ENCODE results near the gene RNF7. TPM values are rescaled to one million over a fixed set of nuclear protein-coding genes. Genes with fewer than 3 reads are reported as not detected.
"Not testable (repeated sequence)": the region's sequence is repeated elsewhere in the genome, so short reads cannot be mapped to it uniquely, and the experiment has no call there.

The RNF7 gene
- total and polyA plus RNA-seq, 2 of the 4 experiments (the other 2 are of a cell fraction), result 98.7 to 149 TPM

- POLR2A ChIA-PET (ENCODE audit: unreplicated experiment); H3K9ac ChIP-seq (ENCODE audit: low read depth, low read length); ATAC-seq (ENCODE audit: low read depth); H3K27me3 ChIP-seq (ENCODE audit: control insufficient read depth, insufficient read depth, low read length); H3K23ac ChIP-seq (ENCODE audit: low read depth, low read length); H3K14ac ChIP-seq (replicated peaks; ENCODE audit: low read depth, low read length); H3K56ac ChIP-seq (ENCODE audit: extremely low read depth, insufficient read depth, low read length); H4K5ac ChIP-seq (ENCODE audit: low read depth, low read length); in situ Hi-C loops (cut with MboI; ENCODE audit: low sequenced_read_pairs); intact Hi-C loops (cut with micrococcal nuclease); H3K9me3 ChIP-seq (ENCODE audit: control insufficient read depth, insufficient read depth, low read length); CTCF ChIA-PET; BruUV-seq (replicated peaks); H3K4me2 ChIP-seq (ENCODE audit: low read depth, low read length); H3K79me1 ChIP-seq (ENCODE audit: low read depth in 1 of 2, low read length in 2 of 2); H2BK20ac ChIP-seq (ENCODE audit: low read depth, low read length); H3K18ac ChIP-seq (ENCODE audit: low read depth, low read length); H4K91ac ChIP-seq (ENCODE audit: insufficient read depth, low read depth, low read length); H3K27ac ChIP-seq (ENCODE audit: insufficient read depth, low read length); H2BK120ac ChIP-seq (ENCODE audit: low read depth, low read length); H4K20me1 ChIP-seq (ENCODE audit: insufficient read depth, low read length); H3K4ac ChIP-seq (ENCODE audit: low read depth, low read length); dilution Hi-C loops (cut with HindIII; ENCODE audit: low sequenced_read_pairs, unreplicated experiment); H2BK15ac ChIP-seq (ENCODE audit: low read depth, low read length); H2BK5ac ChIP-seq (ENCODE audit: low read depth, low read length, poor library complexity, severe bottlenecking); H3K36me3 ChIP-seq (ENCODE audit: control insufficient read depth, insufficient read depth, low read length); H2AK5ac ChIP-seq (ENCODE audit: low read depth, low read length); H2AFZ ChIP-seq (replicated peaks; ENCODE audit: low read length, poor library complexity); H2AK9ac ChIP-seq (replicated peaks; ENCODE audit: low read depth, low read length, poor library complexity); DNase-seq; H4K8ac ChIP-seq (ENCODE audit: low read depth in 2 of 2, low read length in 2 of 2); H3K4me3 ChIP-seq (ENCODE audit: insufficient read depth, low read depth, low read length): not testable (repeated sequence)
- WGBS, 2 experiments (ENCODE audit: extremely low coverage in 2 of 2, insufficient read length in 1 of 2), result no CpG with 5 or more reads among the region's 3 CpGs
- Histone ChIP-seq H3K9me1 (ENCODE audit: insufficient read depth, low read length) (peaks cover 12% of the 10 kb centered on the region), H3K4me1 (ENCODE audit: control insufficient read depth, insufficient read depth, low read length) (peaks cover 12% of the 10 kb centered on the region)
Observed at GRCh38 chr3:141703367-141703766, 34.7 kb upstream of the RNF7 start.

Data from IMR-90 (cell line).